SK-N-SH treated with all-trans-retinoic acid at 6 μM for 48 hours (cell line): ENCODE measurements around the gene RXRA.

Source experiments
- ATAC-seq: fragments of 200-7000 bp; cut with Tn5 transposase; 3 replicates; pipeline ENCODE4 v1.9.1; 2020; ENCODE audit warnings: mild to moderate bottlenecking, moderate library complexity
- ARNTL ChIP-seq: fragments of 450-650 bp; formaldehyde crosslinking; IDR thresholded peaks from 2 replicates; pipeline ENCODE4 v1.5.0; 2020; ENCODE audit warnings: low read depth, mild to moderate bottlenecking, moderate library complexity, borderline replicate concordance
- BACH2 ChIP-seq: fragments of 250-450 bp; sonication (Bioruptor Pico); IDR thresholded peaks from 2 replicates; pipeline ENCODE4 v1.9.0; 2021; ENCODE audit warnings: mild to moderate bottlenecking, borderline replicate concordance
- CREB5 ChIP-seq: fragments of 250-450 bp; sonication (Bioruptor Pico); IDR thresholded peaks from 2 replicates; pipeline ENCODE4 v1.5.1; 2020; ENCODE audit warnings: low read depth, mild to moderate bottlenecking, moderate library complexity
- CSDC2 ChIP-seq: fragments of 250-450 bp; sonication (Bioruptor Pico); IDR thresholded peaks from 2 replicates; pipeline ENCODE4 v1.5.0; 2020; ENCODE audit warnings: mild to moderate bottlenecking, moderate library complexity
- ESRRG ChIP-seq: fragments of 250-450 bp; sonication (Bioruptor Pico); IDR thresholded peaks from 2 replicates; pipeline ENCODE4 v1.6.1; 2021; ENCODE audit warnings: mild to moderate bottlenecking
- ISL1 ChIP-seq: fragments of 250-450 bp; sonication (Bioruptor Pico); IDR thresholded peaks from 2 replicates; pipeline ENCODE4 v2.1.2; 2022; ENCODE audit warnings: mild to moderate bottlenecking, moderate library complexity
- OSR1 ChIP-seq: fragments of 250-450 bp; sonication (Bioruptor Pico); IDR thresholded peaks from 2 replicates; pipeline ENCODE4 v1.8.0; 2022; ENCODE audit warnings: moderate library complexity, mild to moderate bottlenecking, inconsistent platforms
- POU6F1 ChIP-seq: fragments of 250-450 bp; sonication (Bioruptor Pico); IDR thresholded peaks from 2 replicates; pipeline ENCODE4 v1.8.0; 2021; ENCODE audit warnings: low read depth, mild to moderate bottlenecking, moderate library complexity, borderline replicate concordance
- RARB ChIP-seq: fragments of 250-450 bp; sonication (Bioruptor Pico); IDR thresholded peaks from 2 replicates; pipeline ENCODE4 v1.8.0; 2021; ENCODE audit warnings: mild to moderate bottlenecking, moderate library complexity
- SNAI2 ChIP-seq: fragments of 250-450 bp; sonication (Bioruptor Pico); IDR thresholded peaks from 2 replicates; pipeline ENCODE4 v1.5.0; 2020; ENCODE audit warnings: mild to moderate bottlenecking, moderate library complexity
- TCF4 ChIP-seq: fragments of 250-450 bp; sonication (Bioruptor Pico); IDR thresholded peaks from 2 replicates; pipeline ENCODE4 v1.8.0; 2021; ENCODE audit warnings: mild to moderate bottlenecking, moderate library complexity, borderline replicate concordance
- TOX ChIP-seq: fragments of 250-450 bp; sonication (Bioruptor Pico); IDR thresholded peaks from 2 replicates; pipeline ENCODE4 v1.8.0; 2021; ENCODE audit warnings: mild to moderate bottlenecking, moderate library complexity, borderline replicate concordance
- ZFP30 ChIP-seq: fragments of 450-650 bp; formaldehyde crosslinking; IDR thresholded peaks from 2 replicates; pipeline ENCODE4 v1.5.0; 2022; ENCODE audit warnings: mild to moderate bottlenecking, moderate library complexity
- ZNF565 ChIP-seq: fragments of 450-650 bp; formaldehyde crosslinking; conservative IDR thresholded peaks from 2 replicates; pipeline ENCODE4 v1.5.0; 2020; ENCODE audit warnings: low read depth, mild to moderate bottlenecking, moderate library complexity
- ZNF70 ChIP-seq: fragments of 450-650 bp; formaldehyde crosslinking; IDR thresholded peaks from 2 replicates; pipeline ENCODE4 v1.5.0; 2020; ENCODE audit warnings: mild to moderate bottlenecking, moderate library complexity
- ZNF8 ChIP-seq: fragments of 450-650 bp; formaldehyde crosslinking; IDR thresholded peaks from 2 replicates; pipeline ENCODE4 v1.5.0; 2020; ENCODE audit warnings: mild to moderate bottlenecking, moderate library complexity
- TF ChIP-seq, protein P1 (sequence below): fragments of 250-450 bp; sonication (Bioruptor Pico); IDR thresholded peaks from 2 replicates; pipeline ENCODE4 v1.5.0; 2020; ENCODE audit warnings: mild to moderate bottlenecking, moderate library complexity
- TF ChIP-seq, protein P2 (sequence below): fragments of 250-450 bp; sonication (Bioruptor Pico); IDR thresholded peaks from 2 replicates; pipeline ENCODE4 v1.5.1; 2021; ENCODE audit warnings: mild to moderate bottlenecking, moderate library complexity

RXRA gene

DNA sequence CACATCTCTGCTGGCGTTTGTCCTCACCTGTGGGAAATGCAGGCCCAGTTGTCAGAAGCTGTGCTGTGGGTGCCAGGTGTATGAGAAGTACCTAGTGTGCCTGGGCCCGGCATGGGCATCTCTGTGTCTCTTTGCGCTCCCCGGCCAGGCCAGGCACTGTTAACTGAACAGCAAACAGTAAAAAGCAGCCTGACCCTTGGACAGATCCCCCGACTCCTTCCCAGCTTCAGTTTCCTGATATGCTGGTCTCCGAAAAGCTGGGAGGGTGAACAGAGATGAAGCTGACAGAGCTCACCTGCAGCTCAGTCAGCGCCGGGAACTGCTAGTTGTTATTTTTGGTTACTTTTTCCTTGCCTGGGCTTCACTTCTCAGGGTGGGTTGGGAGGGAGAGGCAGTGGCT is 28.9 kb downstream of the RXRA start:
- no peak for ATAC-seq
- no peak for TF ChIP-seq SNAI2
- TF ChIP-seq BACH2 (CRISPR knock-in tag) = no peak
- TF ChIP-seq, protein P1, sequence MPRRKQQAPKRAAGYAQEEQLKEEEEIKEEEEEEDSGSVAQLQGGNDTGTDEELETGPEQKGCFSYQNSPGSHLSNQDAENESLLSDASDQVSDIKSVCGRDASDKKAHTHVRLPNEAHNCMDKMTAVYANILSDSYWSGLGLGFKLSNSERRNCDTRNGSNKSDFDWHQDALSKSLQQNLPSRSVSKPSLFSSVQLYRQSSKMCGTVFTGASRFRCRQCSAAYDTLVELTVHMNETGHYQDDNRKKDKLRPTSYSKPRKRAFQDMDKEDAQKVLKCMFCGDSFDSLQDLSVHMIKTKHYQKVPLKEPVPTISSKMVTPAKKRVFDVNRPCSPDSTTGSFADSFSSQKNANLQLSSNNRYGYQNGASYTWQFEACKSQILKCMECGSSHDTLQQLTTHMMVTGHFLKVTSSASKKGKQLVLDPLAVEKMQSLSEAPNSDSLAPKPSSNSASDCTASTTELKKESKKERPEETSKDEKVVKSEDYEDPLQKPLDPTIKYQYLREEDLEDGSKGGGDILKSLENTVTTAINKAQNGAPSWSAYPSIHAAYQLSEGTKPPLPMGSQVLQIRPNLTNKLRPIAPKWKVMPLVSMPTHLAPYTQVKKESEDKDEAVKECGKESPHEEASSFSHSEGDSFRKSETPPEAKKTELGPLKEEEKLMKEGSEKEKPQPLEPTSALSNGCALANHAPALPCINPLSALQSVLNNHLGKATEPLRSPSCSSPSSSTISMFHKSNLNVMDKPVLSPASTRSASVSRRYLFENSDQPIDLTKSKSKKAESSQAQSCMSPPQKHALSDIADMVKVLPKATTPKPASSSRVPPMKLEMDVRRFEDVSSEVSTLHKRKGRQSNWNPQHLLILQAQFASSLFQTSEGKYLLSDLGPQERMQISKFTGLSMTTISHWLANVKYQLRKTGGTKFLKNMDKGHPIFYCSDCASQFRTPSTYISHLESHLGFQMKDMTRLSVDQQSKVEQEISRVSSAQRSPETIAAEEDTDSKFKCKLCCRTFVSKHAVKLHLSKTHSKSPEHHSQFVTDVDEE = no peak
- no peak for TF ChIP-seq ESRRG (CRISPR knock-in tag)
- TF ChIP-seq POU6F1 = no peak
- no peak for TF ChIP-seq ARNTL (CRISPR knock-in tag)
- no peak for TF ChIP-seq ZNF8 (CRISPR knock-in tag)

- no peak for ATAC-seq
- TF ChIP-seq ARNTL (CRISPR knock-in tag) = no peak
These were observed 29.5 kb downstream of the RXRA start for GRCh38 chr9:134355561-134356279.

DNA sequence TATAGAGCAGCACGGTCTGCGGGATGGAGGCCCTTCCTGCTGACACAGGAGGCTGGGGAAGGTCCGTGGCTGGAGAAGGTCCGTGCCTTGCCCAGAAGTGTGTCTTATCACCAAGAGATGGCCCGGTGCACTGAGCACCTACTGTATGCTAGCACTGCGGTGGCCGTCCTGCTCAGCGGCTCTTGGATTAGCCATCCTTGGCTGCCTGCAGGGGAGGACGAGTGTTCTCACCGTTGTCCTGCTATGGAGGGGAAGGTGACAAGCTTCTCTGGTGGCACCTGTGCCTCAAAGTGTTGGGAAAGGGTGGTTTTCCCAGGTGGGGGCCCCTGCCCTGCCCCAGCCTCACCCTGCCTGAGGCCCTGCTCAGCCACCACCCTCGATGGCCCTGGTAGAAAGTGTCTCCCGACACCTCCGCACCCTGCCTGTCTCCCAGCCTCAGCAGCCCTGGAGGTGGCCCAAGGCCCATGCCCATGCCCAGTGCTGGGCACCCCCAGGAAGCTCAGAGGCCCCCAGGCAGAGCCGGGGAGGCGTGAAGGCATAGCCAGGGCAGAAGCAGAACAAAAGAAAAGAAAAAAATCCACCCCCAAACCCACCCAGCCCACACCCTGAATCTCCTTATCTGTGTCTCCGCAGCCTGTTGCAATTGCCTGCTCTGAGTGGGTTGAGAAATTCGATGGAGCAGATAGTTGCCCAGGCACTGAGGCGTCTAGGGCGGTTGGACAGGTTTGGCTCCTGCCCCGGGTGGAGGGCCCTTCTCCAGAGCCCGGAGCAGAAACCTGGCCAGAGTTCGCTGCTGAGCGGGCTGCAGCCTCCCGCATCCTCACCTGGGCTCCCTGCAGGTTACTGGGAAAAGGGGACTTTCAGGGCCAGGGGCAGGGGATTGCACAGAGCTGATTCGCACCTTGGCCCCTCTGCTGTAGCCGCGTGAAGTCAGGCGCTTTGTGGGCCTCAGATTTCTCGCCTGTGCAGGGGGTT is 30.5 kb downstream of the RXRA start:
- ATAC-seq = no peak; the same call in 2 of the 3 replicates
- TF ChIP-seq CSDC2 (CRISPR knock-in tag) (no peak), BACH2 (CRISPR knock-in tag) (no peak), ZFP30 (CRISPR knock-in tag) (no peak), ARNTL (CRISPR knock-in tag) (no peak), OSR1 (no peak), ZNF70 (no peak), ESRRG (CRISPR knock-in tag) (no peak), TOX (CRISPR knock-in tag) (no peak), RARB (no peak), CREB5 (CRISPR knock-in tag) (no peak), ISL1 (no peak), TCF4 (no peak), ZNF565 (no peak), ZNF8 (CRISPR knock-in tag) (no peak)
- TF ChIP-seq, protein P2, sequence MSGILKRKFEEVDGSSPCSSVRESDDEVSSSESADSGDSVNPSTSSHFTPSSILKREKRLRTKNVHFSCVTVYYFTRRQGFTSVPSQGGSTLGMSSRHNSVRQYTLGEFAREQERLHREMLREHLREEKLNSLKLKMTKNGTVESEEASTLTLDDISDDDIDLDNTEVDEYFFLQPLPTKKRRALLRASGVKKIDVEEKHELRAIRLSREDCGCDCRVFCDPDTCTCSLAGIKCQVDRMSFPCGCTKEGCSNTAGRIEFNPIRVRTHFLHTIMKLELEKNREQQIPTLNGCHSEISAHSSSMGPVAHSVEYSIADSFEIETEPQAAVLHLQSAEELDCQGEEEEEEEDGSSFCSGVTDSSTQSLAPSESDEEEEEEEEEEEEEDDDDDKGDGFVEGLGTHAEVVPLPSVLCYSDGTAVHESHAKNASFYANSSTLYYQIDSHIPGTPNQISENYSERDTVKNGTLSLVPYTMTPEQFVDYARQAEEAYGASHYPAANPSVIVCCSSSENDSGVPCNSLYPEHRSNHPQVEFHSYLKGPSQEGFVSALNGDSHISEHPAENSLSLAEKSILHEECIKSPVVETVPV (CRISPR knock-in tag) = no peak
- TF ChIP-seq, protein P1 = no peak
